OCI-LY7 (cell line): ENCODE results near the gene ANKS1B. TPM values are rescaled to one million over a fixed set of nuclear protein-coding genes. Genes with fewer than 3 reads are reported as not detected.

Source experiments
- BruUV-seq: library from RNA; stranded (reverse); fragments of 400-500 nt; replicated peaks from 2 replicates; lab custom pipeline; 2021; lab: Mats Ljungman, UMichigan
- CTCF ChIA-PET: fragments of 300-600 bp; sonication (Branson Sonifier 250); formaldehyde crosslinking; loops from one replicate; lab custom pipeline; 2022; ENCODE audit warnings: antibody characterized with exemption; ENCODE audit not compliant: unreplicated experiment; lab: Charles Lee
- POLR2A ChIA-PET: fragments of 300-600 bp; sonication (Branson Sonifier 250); formaldehyde crosslinking; loops from one replicate; lab custom pipeline; 2022; ENCODE audit warnings: antibody characterized with exemption; lab: Charles Lee
- DNase-seq: peaks from one replicate; pipeline ENCODE4 v3.0.0-alpha.2; 2015; ENCODE audit warnings: low spot score
- H2AFZ ChIP-seq: fragments of 200-600 bp; sonication (generic), shearing (Covaris generic); 2 replicates; pipeline ENCODE4 v1.6.1; 2014; ENCODE audit warnings: mild to moderate bottlenecking, antibody characterized with exemption, low read length, moderate library complexity
- H3K27ac ChIP-seq: fragments of 200-600 bp; sonication (generic); 2 replicates; pipeline ENCODE4 v1.5.1; 2014; ENCODE audit warnings: mixed run types, low read depth, mild to moderate bottlenecking, moderate library complexity, low read length, inconsistent platforms; ENCODE audit not compliant: poor library complexity, severe bottlenecking
- H3K36me3 ChIP-seq: fragments of 200-600 bp; sonication (generic); 2 replicates; pipeline ENCODE4 v1.6.1; 2014; ENCODE audit warnings: mild to moderate bottlenecking, antibody characterized with exemption, low read length, moderate library complexity, mixed read lengths; ENCODE audit not compliant: insufficient read depth
- H3K4me1 ChIP-seq: fragments of 200-600 bp; sonication (generic); 2 replicates; pipeline ENCODE4 v1.5.1; 2014; ENCODE audit warnings: mild to moderate bottlenecking, low read length; ENCODE audit not compliant: insufficient read depth, poor library complexity, severe bottlenecking
- H3K4me2 ChIP-seq: fragments of 200-600 bp; sonication (generic); 2 replicates; pipeline ENCODE4 v1.6.1; 2014; ENCODE audit warnings: mild to moderate bottlenecking, low read length
- H3K4me3 ChIP-seq: fragments of 200-600 bp; sonication (generic); 2 replicates; pipeline ENCODE4 v1.5.1; 2014; ENCODE audit warnings: mild to moderate bottlenecking, low read depth, low read length; ENCODE audit not compliant: poor library complexity, severe bottlenecking
- H3K79me2 ChIP-seq: fragments of 200-600 bp; sonication (generic); 2 replicates; pipeline ENCODE4 v1.6.1; 2016; ENCODE audit warnings: low read depth, mild to moderate bottlenecking, low read length, moderate library complexity, mixed read lengths; ENCODE audit not compliant: insufficient read depth
- H3K9me2 ChIP-seq: fragments of 200-600 bp; sonication (generic); 2 replicates; pipeline ENCODE4 v1.6.1; 2016; ENCODE audit warnings: mild to moderate bottlenecking, low read length, mixed read lengths; ENCODE audit not compliant: insufficient read depth
- H3K9me3 ChIP-seq: fragments of 200-600 bp; sonication (generic); 2 replicates; pipeline ENCODE4 v1.6.1; 2014; ENCODE audit warnings: mild to moderate bottlenecking, mixed run types, low read length, mixed read lengths
- H4K20me1 ChIP-seq: fragments of 200-600 bp; sonication (generic); 2 replicates; pipeline ENCODE4 v1.6.1; 2014; ENCODE audit warnings: mild to moderate bottlenecking, antibody characterized with exemption, low read length, moderate library complexity, mixed read lengths; ENCODE audit not compliant: insufficient read depth
- EZH2phosphoT487 ChIP-seq: fragments of 200-600 bp; sonication (generic); IDR thresholded peaks from 2 replicates; pipeline ENCODE4 v1.6.1; 2018; ENCODE audit warnings: low read depth, borderline replicate concordance, mild to moderate bottlenecking, mixed run types, antibody characterized with exemption, low read length, moderate library complexity, mixed read lengths
- intact Hi-C: fragments of 100-400 bp; cut with micrococcal nuclease; formaldehyde crosslinking; loops from one replicate; pipeline ENCODE4 v1.10.0; 2022; ENCODE audit not compliant: unreplicated experiment
- total RNA-seq, 2 experiments: library from RNA; depleted of rRNA in 1 of 2; stranded (reverse); fragments of >200 nt in 1 of 2; shearing (Covaris generic) in 1 of 2; gene quantifications; 2 replicates each; pipeline ENCODE4 v1.2.3, GENCODE V29; 2014 to 2022
- TF ChIP-seq, protein P1 (sequence below): fragments of 200-600 bp; sonication (generic); conservative IDR thresholded peaks from 2 replicates; pipeline ENCODE4 v1.5.1; 2014; ENCODE audit warnings: mild to moderate bottlenecking, antibody characterized with exemption, low read length, moderate library complexity, mixed read lengths

ANKS1B gene
- total RNA-seq, 2 experiments from 2014 or later: 2.9 to 6.0 TPM

DNA sequence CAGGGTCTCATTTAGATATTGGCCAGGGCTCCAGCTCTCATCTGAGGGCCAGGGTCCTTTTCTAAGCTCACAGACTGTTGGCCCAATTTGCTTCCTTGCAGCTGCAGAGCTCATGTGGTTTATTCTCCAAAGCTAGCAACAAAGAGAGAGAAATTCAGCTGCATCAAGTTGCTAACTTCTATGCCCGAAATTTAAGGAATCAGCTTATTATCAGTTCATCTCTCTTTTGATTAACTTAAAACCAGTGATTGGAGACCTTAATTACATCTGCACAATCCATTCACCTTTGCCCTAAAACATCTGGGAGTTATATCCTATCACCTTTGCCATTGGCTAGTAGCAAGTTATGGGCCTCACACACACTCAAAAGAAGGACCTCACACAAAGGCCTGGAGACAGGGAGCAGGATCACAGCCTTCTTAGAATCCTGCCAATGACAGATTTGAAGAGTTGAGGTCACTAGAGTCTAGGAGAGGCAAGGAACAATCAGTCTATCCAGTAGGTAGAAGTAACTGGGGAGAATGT lies 596.0 kb downstream of the ANKS1B start:
- Histone ChIP-seq H3K4me3 (no peak overlapping the region), H3K27ac (peak overlapping the region; percentile 99), H2AFZ (peak overlapping the region; percentile 76), H3K79me2 (no peaks in the 10 kb centered on the region), H3K36me3 (peaks cover 43% of the 10 kb centered on the region), H4K20me1 (no peaks in the 10 kb centered on the region), H3K4me2 (no peak overlapping the region), H3K4me1 (peaks cover 77% of the 10 kb centered on the region), H3K9me2 (no peaks in the 10 kb centered on the region), H3K9me3 (peaks cover 26% of the 10 kb centered on the region; the same call in 1 of the 2 replicates)
- no TSS peak for BruUV-seq
- peak; percentile 34 for DNase-seq
- intact Hi-C loops: no loop called here
- ChIA-PET POLR2A (interaction anchor here (0.5 to 2.0 kb wide), 12 partner anchors 29 to 506 kb away, joined by 3 to 5 read pairs (median 3); no protein-coding TSS in a partner anchor), CTCF (interaction anchor here (0.6 kb wide), 1 partner anchor 231 kb away, joined by 3 read pairs; no protein-coding TSS in a partner anchor)
- TF ChIP-seq, protein P1, sequence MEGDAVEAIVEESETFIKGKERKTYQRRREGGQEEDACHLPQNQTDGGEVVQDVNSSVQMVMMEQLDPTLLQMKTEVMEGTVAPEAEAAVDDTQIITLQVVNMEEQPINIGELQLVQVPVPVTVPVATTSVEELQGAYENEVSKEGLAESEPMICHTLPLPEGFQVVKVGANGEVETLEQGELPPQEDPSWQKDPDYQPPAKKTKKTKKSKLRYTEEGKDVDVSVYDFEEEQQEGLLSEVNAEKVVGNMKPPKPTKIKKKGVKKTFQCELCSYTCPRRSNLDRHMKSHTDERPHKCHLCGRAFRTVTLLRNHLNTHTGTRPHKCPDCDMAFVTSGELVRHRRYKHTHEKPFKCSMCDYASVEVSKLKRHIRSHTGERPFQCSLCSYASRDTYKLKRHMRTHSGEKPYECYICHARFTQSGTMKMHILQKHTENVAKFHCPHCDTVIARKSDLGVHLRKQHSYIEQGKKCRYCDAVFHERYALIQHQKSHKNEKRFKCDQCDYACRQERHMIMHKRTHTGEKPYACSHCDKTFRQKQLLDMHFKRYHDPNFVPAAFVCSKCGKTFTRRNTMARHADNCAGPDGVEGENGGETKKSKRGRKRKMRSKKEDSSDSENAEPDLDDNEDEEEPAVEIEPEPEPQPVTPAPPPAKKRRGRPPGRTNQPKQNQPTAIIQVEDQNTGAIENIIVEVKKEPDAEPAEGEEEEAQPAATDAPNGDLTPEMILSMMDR: no peak
- TF ChIP-seq EZH2phosphoT487: no peak

DNA sequence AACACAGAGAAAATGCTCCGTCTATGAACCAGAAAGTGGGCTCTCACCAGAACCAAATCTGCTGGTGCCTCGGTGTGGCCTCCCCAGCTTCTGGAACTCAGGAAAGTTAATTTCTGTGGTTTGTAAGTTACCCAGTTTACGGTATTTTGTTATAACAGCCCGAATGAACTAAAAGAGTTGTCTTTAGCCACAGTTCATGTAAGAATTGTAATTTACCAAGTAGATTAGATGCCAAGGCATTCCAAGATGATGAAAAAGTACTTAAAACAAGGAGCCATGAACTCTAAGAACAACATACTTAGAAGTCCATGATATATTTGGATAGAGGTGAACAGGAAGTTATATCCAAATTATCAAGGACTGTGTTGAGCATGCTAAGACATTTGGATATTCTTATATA lies 597.1 kb downstream of the ANKS1B start:
- intact Hi-C loops: no loop called here

More for the DNA sequence above, 597.1 kb downstream of the ANKS1B start:
- Histone ChIP-seq H3K4me1 (peaks cover 78% of the 10 kb centered on the region), H3K36me3 (peaks cover 43% of the 10 kb centered on the region), H4K20me1 (no peaks in the 10 kb centered on the region), H3K4me2 (no peak overlapping the region), H3K4me3 (no peak overlapping the region), H2AFZ (no peak overlapping the region), H3K27ac (peak overlapping the region; percentile 0), H3K79me2 (no peaks in the 10 kb centered on the region), H3K9me3 (peaks cover 26% of the 10 kb centered on the region; the same call in 1 of the 2 replicates), H3K9me2 (no peaks in the 10 kb centered on the region)
- ChIA-PET CTCF (interaction anchor here (0.8 to 1.1 kb wide), 2 partner anchors 218 to 271 kb away, joined by 3 to 4 read pairs; no protein-coding TSS in a partner anchor), POLR2A (interaction anchor here (0.7 to 2.0 kb wide), 8 partner anchors 16 to 380 kb away, joined by 3 to 5 read pairs (median 3); no protein-coding TSS in a partner anchor)
- DNase-seq: no peak
- TF ChIP-seq, protein P1: no peak
- no peak for TF ChIP-seq EZH2phosphoT487
- no TSS peak for BruUV-seq
